ENCODE measurements around the gene CDCA3. TPM values are rescaled to one million over a fixed set of nuclear protein-coding genes. Genes with fewer than 3 reads are reported as not detected.

CDCA3 gene
- total and polyA plus RNA-seq, 2 of the 13 experiments (the other 11 are each of a cell fraction or from before 2014, with no cell fraction given) = 32.7 to 56.5 TPM

DNA sequence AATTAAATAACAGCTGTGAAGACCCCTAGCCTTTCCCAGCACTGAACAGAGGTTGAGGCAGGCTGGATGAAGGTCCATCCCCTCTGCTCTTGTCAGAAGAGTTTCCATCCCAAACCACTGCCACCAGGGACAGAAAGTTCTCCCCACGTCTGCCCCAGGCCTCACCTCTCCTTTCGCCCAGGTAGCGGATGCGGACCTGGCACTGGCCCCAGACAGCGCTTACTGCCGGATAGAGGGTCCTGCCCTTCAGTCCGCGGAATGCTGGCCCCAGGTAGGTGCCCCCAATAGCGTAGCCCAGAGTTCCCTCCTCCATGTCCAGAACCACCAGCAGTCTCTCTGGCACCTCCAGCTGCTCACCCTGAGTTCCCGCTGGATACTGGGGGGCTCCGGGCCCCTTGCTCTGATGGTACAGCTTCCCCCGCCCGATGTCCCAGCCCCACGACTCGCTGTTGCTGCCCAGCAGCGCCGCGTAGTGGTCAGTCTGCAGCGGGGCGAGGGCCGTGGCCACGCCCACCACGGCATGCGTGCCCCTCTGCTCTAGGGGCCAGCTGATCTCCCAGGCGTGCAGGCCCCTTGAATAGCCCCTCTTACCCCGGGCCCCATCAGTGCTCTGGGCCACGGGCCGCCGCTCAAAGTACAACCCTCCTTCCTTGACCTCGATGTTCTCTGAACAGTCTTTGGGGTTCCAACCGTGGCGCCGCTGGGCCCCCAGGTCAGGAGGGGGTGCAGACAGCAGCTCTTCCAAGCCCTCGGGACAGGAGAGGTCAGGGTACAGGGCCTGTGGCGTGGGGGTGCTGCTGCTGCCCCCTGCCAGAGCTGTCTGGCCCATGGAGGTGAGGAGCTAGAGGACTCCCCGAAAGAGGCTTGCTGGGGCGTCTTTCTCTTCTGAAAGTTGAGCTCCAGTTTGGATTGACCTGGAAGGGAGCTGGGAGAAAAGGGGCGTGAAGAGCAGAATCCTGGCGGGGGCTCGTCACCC is 21.3 kb upstream of the CDCA3 start (continued):
- TF ChIP-seq, protein P1, sequence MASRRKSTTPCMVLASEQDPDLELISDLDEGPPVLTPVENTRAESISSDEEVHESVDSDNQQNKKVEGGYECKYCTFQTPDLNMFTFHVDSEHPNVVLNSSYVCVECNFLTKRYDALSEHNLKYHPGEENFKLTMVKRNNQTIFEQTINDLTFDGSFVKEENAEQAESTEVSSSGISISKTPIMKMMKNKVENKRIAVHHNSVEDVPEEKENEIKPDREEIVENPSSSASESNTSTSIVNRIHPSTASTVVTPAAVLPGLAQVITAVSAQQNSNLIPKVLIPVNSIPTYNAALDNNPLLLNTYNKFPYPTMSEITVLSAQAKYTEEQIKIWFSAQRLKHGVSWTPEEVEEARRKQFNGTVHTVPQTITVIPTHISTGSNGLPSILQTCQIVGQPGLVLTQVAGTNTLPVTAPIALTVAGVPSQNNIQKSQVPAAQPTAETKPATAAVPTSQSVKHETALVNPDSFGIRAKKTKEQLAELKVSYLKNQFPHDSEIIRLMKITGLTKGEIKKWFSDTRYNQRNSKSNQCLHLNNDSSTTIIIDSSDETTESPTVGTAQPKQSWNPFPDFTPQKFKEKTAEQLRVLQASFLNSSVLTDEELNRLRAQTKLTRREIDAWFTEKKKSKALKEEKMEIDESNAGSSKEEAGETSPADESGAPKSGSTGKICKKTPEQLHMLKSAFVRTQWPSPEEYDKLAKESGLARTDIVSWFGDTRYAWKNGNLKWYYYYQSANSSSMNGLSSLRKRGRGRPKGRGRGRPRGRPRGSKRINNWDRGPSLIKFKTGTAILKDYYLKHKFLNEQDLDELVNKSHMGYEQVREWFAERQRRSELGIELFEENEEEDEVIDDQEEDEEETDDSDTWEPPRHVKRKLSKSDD (CRISPR knock-in tag; IDR thresholded peaks at IDR 0.05; ENCODE audit: low read depth) = 0 out of 2 replicates have a peak, but pooled peaks have one; percentile 29
- TF ChIP-seq SP2 (CRISPR knock-in tag; IDR thresholded peaks at IDR 0.05) = no peak
- TF ChIP-seq, protein P2, sequence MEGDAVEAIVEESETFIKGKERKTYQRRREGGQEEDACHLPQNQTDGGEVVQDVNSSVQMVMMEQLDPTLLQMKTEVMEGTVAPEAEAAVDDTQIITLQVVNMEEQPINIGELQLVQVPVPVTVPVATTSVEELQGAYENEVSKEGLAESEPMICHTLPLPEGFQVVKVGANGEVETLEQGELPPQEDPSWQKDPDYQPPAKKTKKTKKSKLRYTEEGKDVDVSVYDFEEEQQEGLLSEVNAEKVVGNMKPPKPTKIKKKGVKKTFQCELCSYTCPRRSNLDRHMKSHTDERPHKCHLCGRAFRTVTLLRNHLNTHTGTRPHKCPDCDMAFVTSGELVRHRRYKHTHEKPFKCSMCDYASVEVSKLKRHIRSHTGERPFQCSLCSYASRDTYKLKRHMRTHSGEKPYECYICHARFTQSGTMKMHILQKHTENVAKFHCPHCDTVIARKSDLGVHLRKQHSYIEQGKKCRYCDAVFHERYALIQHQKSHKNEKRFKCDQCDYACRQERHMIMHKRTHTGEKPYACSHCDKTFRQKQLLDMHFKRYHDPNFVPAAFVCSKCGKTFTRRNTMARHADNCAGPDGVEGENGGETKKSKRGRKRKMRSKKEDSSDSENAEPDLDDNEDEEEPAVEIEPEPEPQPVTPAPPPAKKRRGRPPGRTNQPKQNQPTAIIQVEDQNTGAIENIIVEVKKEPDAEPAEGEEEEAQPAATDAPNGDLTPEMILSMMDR (CRISPR knock-in tag; IDR thresholded peaks at IDR 0.05) = peak; percentile 98
- no peak for TF ChIP-seq NFRKB (IDR thresholded peaks at IDR 0.05)
- TF ChIP-seq ETV6 (CRISPR knock-in tag; conservative IDR thresholded peaks at IDR 0.05) = no peak; the same call in 1 of the 2 replicates
- TF ChIP-seq RCOR2 (CRISPR knock-in tag; IDR thresholded peaks at IDR 0.05) = no peak
- TF ChIP-seq, protein P3, sequence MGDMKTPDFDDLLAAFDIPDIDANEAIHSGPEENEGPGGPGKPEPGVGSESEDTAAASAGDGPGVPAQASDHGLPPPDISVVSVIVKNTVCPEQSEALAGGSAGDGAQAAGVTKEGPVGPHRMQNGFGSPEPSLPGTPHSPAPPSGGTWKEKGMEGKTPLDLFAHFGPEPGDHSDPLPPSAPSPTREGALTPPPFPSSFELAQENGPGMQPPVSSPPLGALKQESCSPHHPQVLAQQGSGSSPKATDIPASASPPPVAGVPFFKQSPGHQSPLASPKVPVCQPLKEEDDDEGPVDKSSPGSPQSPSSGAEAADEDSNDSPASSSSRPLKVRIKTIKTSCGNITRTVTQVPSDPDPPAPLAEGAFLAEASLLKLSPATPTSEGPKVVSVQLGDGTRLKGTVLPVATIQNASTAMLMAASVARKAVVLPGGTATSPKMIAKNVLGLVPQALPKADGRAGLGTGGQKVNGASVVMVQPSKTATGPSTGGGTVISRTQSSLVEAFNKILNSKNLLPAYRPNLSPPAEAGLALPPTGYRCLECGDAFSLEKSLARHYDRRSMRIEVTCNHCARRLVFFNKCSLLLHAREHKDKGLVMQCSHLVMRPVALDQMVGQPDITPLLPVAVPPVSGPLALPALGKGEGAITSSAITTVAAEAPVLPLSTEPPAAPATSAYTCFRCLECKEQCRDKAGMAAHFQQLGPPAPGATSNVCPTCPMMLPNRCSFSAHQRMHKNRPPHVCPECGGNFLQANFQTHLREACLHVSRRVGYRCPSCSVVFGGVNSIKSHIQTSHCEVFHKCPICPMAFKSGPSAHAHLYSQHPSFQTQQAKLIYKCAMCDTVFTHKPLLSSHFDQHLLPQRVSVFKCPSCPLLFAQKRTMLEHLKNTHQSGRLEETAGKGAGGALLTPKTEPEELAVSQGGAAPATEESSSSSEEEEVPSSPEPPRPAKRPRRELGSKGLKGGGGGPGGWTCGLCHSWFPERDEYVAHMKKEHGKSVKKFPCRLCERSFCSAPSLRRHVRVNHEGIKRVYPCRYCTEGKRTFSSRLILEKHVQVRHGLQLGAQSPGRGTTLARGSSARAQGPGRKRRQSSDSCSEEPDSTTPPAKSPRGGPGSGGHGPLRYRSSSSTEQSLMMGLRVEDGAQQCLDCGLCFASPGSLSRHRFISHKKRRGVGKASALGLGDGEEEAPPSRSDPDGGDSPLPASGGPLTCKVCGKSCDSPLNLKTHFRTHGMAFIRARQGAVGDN (CRISPR knock-in tag; IDR thresholded peaks at IDR 0.05) = peak; percentile 68
- TF ChIP-seq, protein P4, sequence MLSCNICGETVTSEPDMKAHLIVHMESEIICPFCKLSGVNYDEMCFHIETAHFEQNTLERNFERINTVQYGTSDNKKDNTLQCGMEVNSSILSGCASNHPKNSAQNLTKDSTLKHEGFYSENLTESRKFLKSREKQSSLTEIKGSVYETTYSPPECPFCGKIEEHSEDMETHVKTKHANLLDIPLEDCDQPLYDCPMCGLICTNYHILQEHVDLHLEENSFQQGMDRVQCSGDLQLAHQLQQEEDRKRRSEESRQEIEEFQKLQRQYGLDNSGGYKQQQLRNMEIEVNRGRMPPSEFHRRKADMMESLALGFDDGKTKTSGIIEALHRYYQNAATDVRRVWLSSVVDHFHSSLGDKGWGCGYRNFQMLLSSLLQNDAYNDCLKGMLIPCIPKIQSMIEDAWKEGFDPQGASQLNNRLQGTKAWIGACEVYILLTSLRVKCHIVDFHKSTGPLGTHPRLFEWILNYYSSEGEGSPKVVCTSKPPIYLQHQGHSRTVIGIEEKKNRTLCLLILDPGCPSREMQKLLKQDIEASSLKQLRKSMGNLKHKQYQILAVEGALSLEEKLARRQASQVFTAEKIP (CRISPR knock-in tag; IDR thresholded peaks at IDR 0.05; ENCODE audit: borderline replicate concordance) = no peak
- TF ChIP-seq, protein P5, sequence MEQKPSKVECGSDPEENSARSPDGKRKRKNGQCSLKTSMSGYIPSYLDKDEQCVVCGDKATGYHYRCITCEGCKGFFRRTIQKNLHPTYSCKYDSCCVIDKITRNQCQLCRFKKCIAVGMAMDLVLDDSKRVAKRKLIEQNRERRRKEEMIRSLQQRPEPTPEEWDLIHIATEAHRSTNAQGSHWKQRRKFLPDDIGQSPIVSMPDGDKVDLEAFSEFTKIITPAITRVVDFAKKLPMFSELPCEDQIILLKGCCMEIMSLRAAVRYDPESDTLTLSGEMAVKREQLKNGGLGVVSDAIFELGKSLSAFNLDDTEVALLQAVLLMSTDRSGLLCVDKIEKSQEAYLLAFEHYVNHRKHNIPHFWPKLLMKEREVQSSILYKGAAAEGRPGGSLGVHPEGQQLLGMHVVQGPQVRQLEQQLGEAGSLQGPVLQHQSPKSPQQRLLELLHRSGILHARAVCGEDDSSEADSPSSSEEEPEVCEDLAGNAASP (CRISPR knock-in tag; IDR thresholded peaks at IDR 0.05; ENCODE audit: borderline replicate concordance) = peak; percentile 66; the same call in 1 of the 2 replicates
- TF ChIP-seq SNRNP70 (IDR thresholded peaks at IDR 0.05; ENCODE audit: low read depth, low read length) = no peak
- TF ChIP-seq ZNF781 (CRISPR knock-in tag; IDR thresholded peaks at IDR 0.05; ENCODE audit: borderline replicate concordance, not compliant biosample characterization) = peak; percentile 23
- TF ChIP-seq THYN1 (CRISPR knock-in tag; IDR thresholded peaks at IDR 0.05; ENCODE audit: borderline replicate concordance, low read depth) = no peak
- TF ChIP-seq MTA1 (CRISPR knock-in tag; IDR thresholded peaks at IDR 0.05; ENCODE audit: borderline replicate concordance) = peak; percentile 47; the same call in 1 of the 2 replicates

All from HepG2 (cell line).